ENCODE data around the gene ZMAT5.

ZMAT5 gene

DNA sequence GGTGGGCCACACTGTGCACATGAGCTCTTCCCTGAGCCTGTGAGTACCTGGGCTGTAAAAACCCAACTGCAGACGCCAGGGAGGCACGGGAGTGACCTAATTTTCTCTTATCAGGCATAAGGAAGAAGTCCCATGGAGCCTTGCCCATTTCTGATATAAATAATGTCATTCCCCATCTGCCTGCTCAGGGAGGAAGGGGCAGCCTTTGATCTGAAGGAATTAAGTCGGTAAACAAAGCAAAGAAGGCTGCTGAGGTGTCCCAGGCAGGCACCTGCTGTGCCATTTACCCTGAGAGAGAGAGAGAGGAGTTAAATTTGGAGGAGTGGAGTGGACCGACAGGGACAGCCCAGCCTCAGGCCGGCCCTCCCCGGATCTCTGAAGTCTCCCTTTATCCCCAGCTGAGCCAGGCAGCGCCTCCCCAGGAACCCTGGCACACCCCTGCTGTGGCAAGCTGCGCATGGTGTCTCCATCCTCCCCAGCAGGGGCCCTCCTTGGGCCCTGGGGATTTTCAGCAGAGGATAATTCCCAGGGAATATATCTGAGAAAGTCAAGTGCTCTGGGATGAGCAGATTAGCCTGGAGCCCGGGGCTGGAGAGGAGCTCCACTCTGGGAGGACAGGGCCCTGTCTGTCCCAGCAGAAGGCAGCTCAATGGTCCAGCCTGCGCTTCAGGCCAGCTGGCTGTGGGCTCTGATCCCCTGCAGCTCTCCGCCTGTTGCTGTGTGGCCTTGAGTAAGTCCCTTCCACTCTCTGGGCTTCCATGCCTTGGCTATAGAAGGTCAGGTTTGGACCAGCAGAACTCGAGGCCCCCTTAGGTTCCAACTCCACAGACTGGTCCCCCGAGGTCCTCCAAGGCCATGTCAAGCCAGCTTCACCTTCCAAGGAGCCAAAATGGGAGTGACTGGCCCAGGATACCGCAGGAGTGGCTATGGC lies 64.5 kb downstream of the ZMAT5 start:
- Histone ChIP-seq H3F3A (ENCODE audit: insufficient read depth, low read length) (no peaks in the 10 kb centered on the region), H3K4me3 (ENCODE audit: low read length) (no peak overlapping the region), H3K36me3 (replicated peaks; ENCODE audit: insufficient read depth, low read length) (no peaks in the 10 kb centered on the region), H3K4me1 (ENCODE audit: low read length) (no peaks in the 10 kb centered on the region), H3K9me3 (replicated peaks; ENCODE audit: insufficient read depth, low read length) (no peaks in the 10 kb centered on the region), H3K27me3 (replicated peaks; ENCODE audit: insufficient read depth, low read length) (no peaks in the 10 kb centered on the region), H3K9ac (ENCODE audit: low read length) (no peak overlapping the region), H4K20me1 (ENCODE audit: insufficient read depth, low read length) (no peaks in the 10 kb centered on the region), H2AFZ (ENCODE audit: low read length) (no peak overlapping the region), H3K9me2 (replicated peaks; ENCODE audit: insufficient read depth, low read length) (no peaks in the 10 kb centered on the region), H3K79me2 (ENCODE audit: low read length) (no peaks in the 10 kb centered on the region), H3K27ac (ENCODE audit: low read length) (no peak overlapping the region), H3K4me2 (ENCODE audit: low read depth, low read length) (no peak overlapping the region)
- DNase-seq, result no peak
- TF ChIP-seq, protein P1, sequence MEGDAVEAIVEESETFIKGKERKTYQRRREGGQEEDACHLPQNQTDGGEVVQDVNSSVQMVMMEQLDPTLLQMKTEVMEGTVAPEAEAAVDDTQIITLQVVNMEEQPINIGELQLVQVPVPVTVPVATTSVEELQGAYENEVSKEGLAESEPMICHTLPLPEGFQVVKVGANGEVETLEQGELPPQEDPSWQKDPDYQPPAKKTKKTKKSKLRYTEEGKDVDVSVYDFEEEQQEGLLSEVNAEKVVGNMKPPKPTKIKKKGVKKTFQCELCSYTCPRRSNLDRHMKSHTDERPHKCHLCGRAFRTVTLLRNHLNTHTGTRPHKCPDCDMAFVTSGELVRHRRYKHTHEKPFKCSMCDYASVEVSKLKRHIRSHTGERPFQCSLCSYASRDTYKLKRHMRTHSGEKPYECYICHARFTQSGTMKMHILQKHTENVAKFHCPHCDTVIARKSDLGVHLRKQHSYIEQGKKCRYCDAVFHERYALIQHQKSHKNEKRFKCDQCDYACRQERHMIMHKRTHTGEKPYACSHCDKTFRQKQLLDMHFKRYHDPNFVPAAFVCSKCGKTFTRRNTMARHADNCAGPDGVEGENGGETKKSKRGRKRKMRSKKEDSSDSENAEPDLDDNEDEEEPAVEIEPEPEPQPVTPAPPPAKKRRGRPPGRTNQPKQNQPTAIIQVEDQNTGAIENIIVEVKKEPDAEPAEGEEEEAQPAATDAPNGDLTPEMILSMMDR (IDR thresholded peaks at IDR 0.05; ENCODE audit: low read length), result no peak
- TF ChIP-seq EZH2phosphoT487 (IDR thresholded peaks at IDR 0.05; ENCODE audit: low read length), result no peak
- TF ChIP-seq EZH2 (optimal IDR thresholded peaks at IDR 0.05; ENCODE audit: low read depth, low read length), result no peak

- no peak for TF ChIP-seq EZH2 (optimal IDR thresholded peaks at IDR 0.05; ENCODE audit: low read depth, low read length)
- no peak for TF ChIP-seq EZH2phosphoT487 (IDR thresholded peaks at IDR 0.05; ENCODE audit: low read length)
- TF ChIP-seq, protein P1 (IDR thresholded peaks at IDR 0.05; ENCODE audit: low read length), result no peak
- H3F3A ChIP-seq (ENCODE audit: insufficient read depth, low read length), result no peaks in the 10 kb centered on the region
- H3K9me2 ChIP-seq (replicated peaks; ENCODE audit: insufficient read depth, low read length), result no peaks in the 10 kb centered on the region
- no peak overlapping the region for H3K4me3 ChIP-seq (ENCODE audit: low read length)
- H3K36me3 ChIP-seq (replicated peaks; ENCODE audit: insufficient read depth, low read length), result no peaks in the 10 kb centered on the region
- H2AFZ ChIP-seq (ENCODE audit: low read length), result no peak overlapping the region
- no peak overlapping the region for H3K4me2 ChIP-seq (ENCODE audit: low read depth, low read length)
- no peaks in the 10 kb centered on the region for H3K4me1 ChIP-seq (ENCODE audit: low read length)
- H3K27me3 ChIP-seq (replicated peaks; ENCODE audit: insufficient read depth, low read length), result no peaks in the 10 kb centered on the region
- no peaks in the 10 kb centered on the region for H3K79me2 ChIP-seq (ENCODE audit: low read length)
- no peaks in the 10 kb centered on the region for H3K9me3 ChIP-seq (replicated peaks; ENCODE audit: insufficient read depth, low read length)
- no peak for DNase-seq
- no peak overlapping the region for H3K27ac ChIP-seq (ENCODE audit: low read length)
- no peak overlapping the region for H3K9ac ChIP-seq (ENCODE audit: low read length)
- H4K20me1 ChIP-seq (ENCODE audit: insufficient read depth, low read length), result no peaks in the 10 kb centered on the region
Measured at GRCh38 chr22:29701155-29701999, 65.4 kb downstream of the ZMAT5 start.

DNA sequence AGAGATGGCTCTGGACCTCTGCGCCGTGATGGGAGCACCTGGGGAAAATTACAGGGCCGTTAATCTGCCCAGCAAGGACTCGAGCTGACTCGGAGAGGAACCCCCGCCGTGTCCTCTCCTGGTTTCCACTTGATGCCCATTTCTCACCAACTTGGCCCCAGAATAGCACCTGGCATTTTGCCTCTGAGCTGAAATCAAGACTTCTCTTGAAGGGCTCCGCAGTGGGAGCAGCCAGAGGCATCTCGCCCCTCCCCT lies 66.0 kb downstream of the ZMAT5 start:
- H3K27me3 ChIP-seq (replicated peaks; ENCODE audit: insufficient read depth, low read length), result no peaks in the 10 kb centered on the region
- H3K4me3 ChIP-seq (ENCODE audit: low read length), result no peak overlapping the region
- DNase-seq, result no peak
- no peaks in the 10 kb centered on the region for H3K9me2 ChIP-seq (replicated peaks; ENCODE audit: insufficient read depth, low read length)
- no peaks in the 10 kb centered on the region for H3K4me1 ChIP-seq (ENCODE audit: low read length)
- H3K9me3 ChIP-seq (replicated peaks; ENCODE audit: insufficient read depth, low read length), result no peaks in the 10 kb centered on the region
- no peaks in the 10 kb centered on the region for H3F3A ChIP-seq (ENCODE audit: insufficient read depth, low read length)
- H3K27ac ChIP-seq (ENCODE audit: low read length), result no peak overlapping the region
- H3K79me2 ChIP-seq (ENCODE audit: low read length), result no peaks in the 10 kb centered on the region
- H3K4me2 ChIP-seq (ENCODE audit: low read depth, low read length), result no peak overlapping the region
- H2AFZ ChIP-seq (ENCODE audit: low read length), result no peak overlapping the region
- TF ChIP-seq, protein P1 (IDR thresholded peaks at IDR 0.05; ENCODE audit: low read length), result no peak
- TF ChIP-seq EZH2 (optimal IDR thresholded peaks at IDR 0.05; ENCODE audit: low read depth, low read length), result no peak
- TF ChIP-seq EZH2phosphoT487 (IDR thresholded peaks at IDR 0.05; ENCODE audit: low read length), result no peak
- H3K36me3 ChIP-seq (replicated peaks; ENCODE audit: insufficient read depth, low read length), result no peaks in the 10 kb centered on the region
- H4K20me1 ChIP-seq (ENCODE audit: insufficient read depth, low read length), result no peaks in the 10 kb centered on the region
- H3K9ac ChIP-seq (ENCODE audit: low read length), result no peak overlapping the region

Data from MM.1S (cell line).